ENCODE results near the gene C11orf86. TPM values are rescaled to one million over a fixed set of nuclear protein-coding genes. Genes with fewer than 3 reads are reported as not detected.

The C11orf86 gene, protein sequence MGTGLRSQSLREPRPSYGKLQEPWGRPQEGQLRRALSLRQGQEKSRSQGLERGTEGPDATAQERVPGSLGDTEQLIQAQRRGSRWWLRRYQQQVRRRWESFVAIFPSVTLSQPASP
- total RNA-seq: not detected

DNA sequence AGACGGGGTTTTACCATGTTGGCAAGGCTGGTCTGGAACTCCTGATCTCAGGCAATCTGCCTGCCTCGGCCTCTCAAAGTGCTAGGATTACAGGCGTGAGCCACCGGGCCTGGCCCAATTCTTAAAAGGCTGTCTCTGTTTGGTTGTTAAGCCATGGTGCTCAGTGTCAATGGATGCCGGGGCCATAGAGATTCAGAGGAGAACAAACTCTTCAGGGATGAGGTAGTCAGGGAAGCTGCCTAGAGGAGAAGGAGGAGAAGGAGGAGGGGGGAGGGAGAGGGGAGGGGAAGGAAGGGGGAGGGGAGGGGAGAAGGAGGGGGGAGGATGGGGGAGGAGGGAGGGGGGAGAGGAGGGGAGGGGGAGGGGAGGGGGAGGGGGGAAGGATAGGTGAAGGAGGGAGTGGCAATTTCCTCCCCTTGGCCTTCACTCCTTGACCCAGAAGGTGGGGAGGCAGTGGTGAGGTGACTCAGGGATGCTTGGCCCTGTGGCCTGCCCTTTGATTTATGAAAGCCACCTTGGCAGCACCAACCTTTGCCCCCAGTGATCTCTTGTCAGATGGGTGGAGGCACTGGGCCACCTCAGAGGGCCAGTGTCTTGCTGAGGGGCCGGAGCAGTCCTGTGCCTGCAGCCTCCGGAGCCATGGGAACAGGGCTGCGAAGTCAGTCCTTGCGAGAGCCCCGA lies at the start of gene C11orf86:
Gene C11orf86 (plus strand): TSS at position 581 of the 681 bp plus-strand sequence. CDS start 59 bp downstream, at position 640.
- H3K27me3 ChIP-seq: no peaks in the 10 kb centered on the region
- no peak within 1 kb of the TSS for H3K27ac ChIP-seq
- H3K9me3 ChIP-seq: peaks cover 0 to 10% of the 10 kb centered on the region in 2 donors
- intact Hi-C loops (cut with DNase I): loop anchor here (5.0 kb wide), 4 partner anchors 57 to 142 kb away; partner anchors contain the start of genes KDM2A, RCE1 and RHOD
- peaks cover 15 to 18% of the 10 kb centered on the region in 2 donors for H3K4me1 ChIP-seq
- DNase-seq (ENCODE audit: low spot score in 2 of 2): no peak
- no peak within 1 kb of the TSS for H3K4me3 ChIP-seq
- TF ChIP-seq, protein P1, sequence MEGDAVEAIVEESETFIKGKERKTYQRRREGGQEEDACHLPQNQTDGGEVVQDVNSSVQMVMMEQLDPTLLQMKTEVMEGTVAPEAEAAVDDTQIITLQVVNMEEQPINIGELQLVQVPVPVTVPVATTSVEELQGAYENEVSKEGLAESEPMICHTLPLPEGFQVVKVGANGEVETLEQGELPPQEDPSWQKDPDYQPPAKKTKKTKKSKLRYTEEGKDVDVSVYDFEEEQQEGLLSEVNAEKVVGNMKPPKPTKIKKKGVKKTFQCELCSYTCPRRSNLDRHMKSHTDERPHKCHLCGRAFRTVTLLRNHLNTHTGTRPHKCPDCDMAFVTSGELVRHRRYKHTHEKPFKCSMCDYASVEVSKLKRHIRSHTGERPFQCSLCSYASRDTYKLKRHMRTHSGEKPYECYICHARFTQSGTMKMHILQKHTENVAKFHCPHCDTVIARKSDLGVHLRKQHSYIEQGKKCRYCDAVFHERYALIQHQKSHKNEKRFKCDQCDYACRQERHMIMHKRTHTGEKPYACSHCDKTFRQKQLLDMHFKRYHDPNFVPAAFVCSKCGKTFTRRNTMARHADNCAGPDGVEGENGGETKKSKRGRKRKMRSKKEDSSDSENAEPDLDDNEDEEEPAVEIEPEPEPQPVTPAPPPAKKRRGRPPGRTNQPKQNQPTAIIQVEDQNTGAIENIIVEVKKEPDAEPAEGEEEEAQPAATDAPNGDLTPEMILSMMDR (IDR thresholded peaks at IDR 0.05): no peak
- no peaks in the 10 kb centered on the region for H3K36me3 ChIP-seq

DNA sequence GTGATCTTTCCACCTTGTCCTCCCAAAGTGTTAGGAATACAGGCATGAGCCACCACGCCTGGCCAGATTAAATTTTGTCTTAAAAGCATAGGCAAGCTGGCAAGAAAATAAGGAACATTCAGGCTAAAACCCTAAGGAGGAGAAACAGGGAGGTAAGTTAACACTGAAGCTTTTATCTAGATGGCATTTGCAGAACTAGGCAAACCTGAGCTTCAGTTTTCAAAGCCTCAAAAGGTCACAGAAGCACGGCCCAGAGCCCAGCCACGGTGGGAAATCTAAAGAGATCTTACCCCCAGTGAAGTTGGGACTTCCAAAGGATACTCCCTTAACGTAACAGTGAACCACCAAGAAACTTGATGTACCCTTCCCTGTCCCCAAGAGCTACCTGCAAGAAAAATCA lies 45.4 kb upstream of the C11orf86 start:
- intact Hi-C loops (cut with DNase I): no loop called here
- no peak overlapping the region for H3K4me3 ChIP-seq
- no peak for DNase-seq (ENCODE audit: low spot score in 2 of 2)
- H3K27me3 ChIP-seq: no peaks in the 10 kb centered on the region
- no peaks in the 10 kb centered on the region for H3K36me3 ChIP-seq
- H3K4me1 ChIP-seq: no peaks in the 10 kb centered on the region
- TF ChIP-seq, protein P1 (IDR thresholded peaks at IDR 0.05): no peak
- no peak overlapping the region for H3K27ac ChIP-seq
- H3K9me3 ChIP-seq: no peaks in the 10 kb centered on the region

DNA sequence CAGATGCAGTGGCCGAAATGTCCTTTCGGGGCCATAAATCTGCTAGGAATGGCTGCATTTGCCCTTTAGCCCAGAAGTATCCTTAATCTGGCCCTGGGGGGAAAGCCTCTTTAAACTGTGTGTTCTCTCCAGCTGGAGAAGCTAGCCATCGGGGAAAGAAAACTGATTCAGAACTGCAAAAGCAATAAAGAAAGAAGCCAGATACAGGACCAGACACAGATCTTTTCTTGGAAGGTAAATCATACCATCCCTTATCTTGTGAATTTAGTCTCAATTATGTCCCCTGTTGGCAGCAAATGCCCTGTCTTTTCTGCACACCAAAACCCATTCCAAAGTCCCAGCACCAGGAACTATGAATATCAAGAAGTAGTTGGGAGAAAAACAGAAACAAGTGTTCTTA lies 42.6 kb upstream of the C11orf86 start:
- no peaks in the 10 kb centered on the region for H3K27me3 ChIP-seq
- H3K4me1 ChIP-seq: no peaks in the 10 kb centered on the region
- DNase-seq (ENCODE audit: low spot score in 2 of 2): no peak
- intact Hi-C loops (cut with DNase I): no loop called here
- no peaks in the 10 kb centered on the region for H3K9me3 ChIP-seq
- no peak overlapping the region for H3K4me3 ChIP-seq
- no peak overlapping the region for H3K27ac ChIP-seq
- TF ChIP-seq, protein P1 (IDR thresholded peaks at IDR 0.05): no peak
- H3K36me3 ChIP-seq: no peaks in the 10 kb centered on the region

DNA sequence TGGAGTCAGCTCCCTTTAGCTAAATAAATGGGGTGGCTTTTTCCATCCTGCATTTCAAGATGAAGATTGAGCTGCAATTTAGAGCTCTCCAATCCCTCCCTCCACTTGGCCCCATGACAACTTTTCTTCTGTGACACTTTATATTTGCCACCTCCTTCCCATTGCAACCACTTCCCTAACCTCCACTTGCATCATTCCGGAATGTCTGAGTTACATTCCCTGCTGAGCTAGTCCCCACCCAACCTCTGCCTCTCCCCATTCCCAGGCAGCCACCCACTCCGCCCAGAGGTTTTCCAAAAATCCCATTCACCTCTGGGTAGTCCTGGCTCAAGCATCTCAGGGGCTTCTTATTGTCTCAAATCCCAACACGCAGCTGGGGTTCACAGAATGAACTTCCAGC lies 41.6 kb upstream of the C11orf86 start:
- TF ChIP-seq, protein P1 (IDR thresholded peaks at IDR 0.05): no peak
- Histone ChIP-seq H3K36me3 (no peaks in the 10 kb centered on the region), H3K27me3 (no peaks in the 10 kb centered on the region), H3K27ac (no peak overlapping the region), H3K9me3 (no peaks in the 10 kb centered on the region), H3K4me3 (no peak overlapping the region), H3K4me1 (no peaks in the 10 kb centered on the region)
- no peak for DNase-seq (ENCODE audit: low spot score in 2 of 2)
- intact Hi-C loops (cut with DNase I): no loop called here

DNA sequence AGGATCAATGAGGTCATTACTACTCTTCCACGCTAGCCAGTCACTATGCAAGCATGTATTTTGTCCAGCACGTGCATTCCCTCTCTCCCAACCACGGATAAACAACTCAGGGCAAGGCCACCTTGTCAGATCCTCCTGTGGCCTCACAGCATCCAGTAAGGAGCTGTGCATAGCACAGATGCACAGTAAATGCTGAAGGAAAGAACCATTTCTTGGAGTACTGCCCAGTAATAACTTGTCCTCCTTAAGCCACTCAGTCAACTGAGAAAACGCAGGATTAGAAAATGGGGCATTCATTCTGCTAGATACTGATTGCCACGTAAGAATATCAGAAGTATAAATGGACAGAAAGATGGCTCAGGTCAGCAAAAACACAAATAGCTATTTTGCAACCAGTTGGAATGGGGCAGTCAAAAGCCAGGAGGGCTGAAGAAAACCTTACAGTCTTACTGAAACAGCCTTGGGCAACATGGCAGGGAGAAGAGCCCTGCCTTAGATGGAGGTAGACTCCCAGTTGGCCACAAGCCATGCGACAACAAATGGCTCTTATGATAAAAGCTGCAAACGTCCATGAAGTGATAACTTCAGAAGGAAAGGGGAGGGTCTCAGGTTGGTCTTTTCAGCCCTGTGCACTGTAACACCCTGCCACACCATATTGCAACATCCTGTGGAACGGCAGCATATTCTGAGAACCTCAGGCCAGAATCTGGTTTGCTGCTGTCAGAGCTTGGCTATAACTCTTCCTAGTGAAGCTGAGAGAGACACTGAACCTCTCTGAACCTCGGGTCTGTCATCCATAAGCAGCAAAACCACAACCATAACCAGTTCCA lies 39.9 kb upstream of the C11orf86 start:
- no peaks in the 10 kb centered on the region for H3K9me3 ChIP-seq
- DNase-seq (ENCODE audit: low spot score in 2 of 2): no peak
- no peak overlapping the region for H3K27ac ChIP-seq
- intact Hi-C loops (cut with DNase I): no loop called here
- H3K4me1 ChIP-seq: no peaks in the 10 kb centered on the region
- H3K27me3 ChIP-seq: no peaks in the 10 kb centered on the region
- TF ChIP-seq, protein P1 (IDR thresholded peaks at IDR 0.05): no peak
- no peaks in the 10 kb centered on the region for H3K36me3 ChIP-seq
- no peak overlapping the region for H3K4me3 ChIP-seq
